K562 (cell line): Measurements from ENCODE around the gene NLGN2. TPM values are rescaled to one million over a fixed set of nuclear protein-coding genes. Genes with fewer than 3 reads are reported as not detected.

Experiments used
- ARID4B ChIP-seq: sonication (generic); formaldehyde crosslinking; IDR thresholded peaks from 2 replicates; pipeline ENCODE4 v1.8.0; 2022; ENCODE audit warnings: mild to moderate bottlenecking, missing genetic modification reagents
- CHD4 ChIP-seq: fragments of 200-600 bp; sonication (generic); IDR thresholded peaks from 3 replicates; pipeline ENCODE4 v1.6.1; 2012; ENCODE audit warnings: low read depth, mild to moderate bottlenecking, mixed read lengths, low read length, inconsistent platforms; ENCODE audit not compliant: insufficient read depth, insufficient replicate concordance, poor library complexity, severe bottlenecking
- FOXP4 ChIP-seq: sonication (generic); formaldehyde crosslinking; IDR thresholded peaks from 2 replicates; pipeline ENCODE4 v1.8.0; 2022; ENCODE audit warnings: mild to moderate bottlenecking, missing genetic modification reagents, borderline replicate concordance
- RNF2 ChIP-seq: sonication (generic); IDR thresholded peaks from 2 replicates; pipeline ENCODE4 v1.6.1; 2016
- SP1 ChIP-seq: sonication (generic); formaldehyde crosslinking; IDR thresholded peaks from 2 replicates; pipeline ENCODE4 v1.8.1; 2022; ENCODE audit warnings: mild to moderate bottlenecking, missing genetic modification reagents
- TEAD4 ChIP-seq, 2 experiments: sonication (generic) in 1 of 2; formaldehyde crosslinking in 1 of 2; IDR thresholded peaks; 2 replicates each; pipeline versions ENCODE4 v1.6.1 to v1.8.0; 2012 to 2022; ENCODE audit warnings: borderline replicate concordance in 1 of 2, inconsistent platforms in 1 of 2, low read length in 1 of 2, mild to moderate bottlenecking in 1 of 2, missing genetic modification reagents in 1 of 2
- TFAP4 ChIP-seq: sonication (generic); formaldehyde crosslinking; IDR thresholded peaks from 2 replicates; pipeline ENCODE4 v1.8.0; 2022; ENCODE audit warnings: missing genetic modification reagents, mild to moderate bottlenecking, moderate library complexity, borderline replicate concordance
- ZNF407 ChIP-seq: fragments of 450-650 bp; IDR thresholded peaks from 2 replicates; pipeline ENCODE4 v1.6.1; 2016; ENCODE audit warnings: low read depth
- polyA plus RNA-seq, 8 experiments: library from polyadenylated mRNA; depleted of rRNA in 4 of 8; stranded (reverse) in 5 of 8; unstranded in 3 of 8; fragments of >200 nt; fragmentation: Nextera tagmentation in 2 of 8; fragmentation: Illumina TruSeq in 1 of 8; extraction: Ambion mirVana in 2 of 8; extraction: Trizol in 1 of 8; gene quantifications; 2 replicates each; pipeline versions ENCODE4 v1.2.1 to v1.2.3, GENCODE V29; 2011 to 2014; ENCODE audit warnings: inconsistent platforms in 1 of 8, missing spikeins in 1 of 8
- total RNA-seq, 7 experiments: library from RNA; depleted of rRNA in 6 of 7; stranded (reverse); fragments of >200 nt in 6 of 7; fragmentation: Illumina TruSeq in 2 of 7; extraction: Trizol in 2 of 7; gene quantifications; 2 replicates each; pipeline versions ENCODE4 v1.2.1 to v1.2.3, GENCODE V29; 2011 to 2021; ENCODE audit warnings: low replicate concordance in 1 of 7

The NLGN2 gene
- total and polyA plus RNA-seq, 9 of the 15 experiments (the other 6 are each of a cell fraction or from before 2014, with no cell fraction given): 0.11 to 7.8 (median 0.77) TPM

- TF ChIP-seq FOXP4 (CRISPR knock-in tag) (no peak), TFAP4 (CRISPR knock-in tag) (peak; percentile 54; the same call in 1 of the 2 replicates), CHD4 (no peak), SP1 (CRISPR knock-in tag) (0 out of 2 replicates have a peak, but pooled peaks have one; percentile 32), RNF2 (no peak), TEAD4 (IDR thresholded peaks at IDR 0.05; ENCODE audit: low read length) (no peak), TEAD4 (CRISPR knock-in tag; IDR thresholded peaks at IDR 0.05; ENCODE audit: borderline replicate concordance) (no peak), ARID4B (CRISPR knock-in tag) (no peak), ZNF407 (no peak)
These were observed 37.3 kb downstream of the NLGN2 start, which contains the start of gene CHRNB1 (continued) for GRCh38 chr17:7444682-7445618.
